Mucosa of descending colon (tissue), 3 donors: ENCODE measurements around the gene PTCH2. TPM values are rescaled to one million over a fixed set of nuclear protein-coding genes. Genes with fewer than 3 reads are reported as not detected.

Source experiments
- ATAC-seq: fragments of 200-7000 bp; cut with Tn5 transposase; one replicate; pipeline ENCODE4 v1.9.1; 2020; ENCODE audit warnings: mild to moderate bottlenecking, moderate library complexity
- DNase-seq, 3 donors: peaks; one replicate each; pipeline ENCODE4 v3.0.0-alpha.2; 2020
- H3K36me3 ChIP-seq: fragments of 200-600 bp; one replicate; pipeline ENCODE4 v1.8.0; 2021; ENCODE audit warnings: low read depth, mild to moderate bottlenecking
- H3K4me1 ChIP-seq: fragments of 200-600 bp; one replicate; pipeline ENCODE4 v1.8.0; 2021; ENCODE audit warnings: low read depth, mild to moderate bottlenecking
- H3K4me3 ChIP-seq: fragments of 200-600 bp; one replicate; pipeline ENCODE4 v1.8.0; 2021; ENCODE audit warnings: mild to moderate bottlenecking
- H3K9me3 ChIP-seq: fragments of 200-600 bp; one replicate; pipeline ENCODE4 v1.8.0; 2021; ENCODE audit warnings: mild to moderate bottlenecking
- intact Hi-C, 2 donors: fragments of 100-400 bp; cut with DNase I in 1 of 2; cut with micrococcal nuclease in 1 of 2; formaldehyde crosslinking; loops; one replicate each; pipeline versions ENCODE4 v1.11.0 to v1.11.1; 2022; cut with DNase I, micrococcal nuclease
- long read RNA-seq, 2 donors: library from polyadenylated mRNA; unstranded; transcript quantifications; one replicate each; pipeline ENCODE4 v2.0.0, GENCODE V29; 2019 to 2021
- total RNA-seq, 3 donors: library from RNA; stranded (reverse); fragmentation: NEBNext Ultra II Directional in 2 of 3; extraction: Animal tissue kit (Norgen Biotek cat#: 25700) in 2 of 3; gene quantifications; one replicate each; pipeline versions ENCODE4 v1.2.1 to v1.2.4, GENCODE V29; 2021 to 2023
- TF ChIP-seq, protein P1 (sequence below): fragments of 200-600 bp; IDR thresholded peaks from one replicate; pipeline ENCODE4 v1.8.0; 2022; ENCODE audit warnings: antibody characterized with exemption, mild to moderate bottlenecking
- donor health status: DM: no; HTN: no; CAD: no; lungs with moderate emphysema.
- donor health status: DM: no; HTN: no; CAD: no.
- donor health status: DM: no; HTN: yes; CAD: no.

The PTCH2 gene, protein sequence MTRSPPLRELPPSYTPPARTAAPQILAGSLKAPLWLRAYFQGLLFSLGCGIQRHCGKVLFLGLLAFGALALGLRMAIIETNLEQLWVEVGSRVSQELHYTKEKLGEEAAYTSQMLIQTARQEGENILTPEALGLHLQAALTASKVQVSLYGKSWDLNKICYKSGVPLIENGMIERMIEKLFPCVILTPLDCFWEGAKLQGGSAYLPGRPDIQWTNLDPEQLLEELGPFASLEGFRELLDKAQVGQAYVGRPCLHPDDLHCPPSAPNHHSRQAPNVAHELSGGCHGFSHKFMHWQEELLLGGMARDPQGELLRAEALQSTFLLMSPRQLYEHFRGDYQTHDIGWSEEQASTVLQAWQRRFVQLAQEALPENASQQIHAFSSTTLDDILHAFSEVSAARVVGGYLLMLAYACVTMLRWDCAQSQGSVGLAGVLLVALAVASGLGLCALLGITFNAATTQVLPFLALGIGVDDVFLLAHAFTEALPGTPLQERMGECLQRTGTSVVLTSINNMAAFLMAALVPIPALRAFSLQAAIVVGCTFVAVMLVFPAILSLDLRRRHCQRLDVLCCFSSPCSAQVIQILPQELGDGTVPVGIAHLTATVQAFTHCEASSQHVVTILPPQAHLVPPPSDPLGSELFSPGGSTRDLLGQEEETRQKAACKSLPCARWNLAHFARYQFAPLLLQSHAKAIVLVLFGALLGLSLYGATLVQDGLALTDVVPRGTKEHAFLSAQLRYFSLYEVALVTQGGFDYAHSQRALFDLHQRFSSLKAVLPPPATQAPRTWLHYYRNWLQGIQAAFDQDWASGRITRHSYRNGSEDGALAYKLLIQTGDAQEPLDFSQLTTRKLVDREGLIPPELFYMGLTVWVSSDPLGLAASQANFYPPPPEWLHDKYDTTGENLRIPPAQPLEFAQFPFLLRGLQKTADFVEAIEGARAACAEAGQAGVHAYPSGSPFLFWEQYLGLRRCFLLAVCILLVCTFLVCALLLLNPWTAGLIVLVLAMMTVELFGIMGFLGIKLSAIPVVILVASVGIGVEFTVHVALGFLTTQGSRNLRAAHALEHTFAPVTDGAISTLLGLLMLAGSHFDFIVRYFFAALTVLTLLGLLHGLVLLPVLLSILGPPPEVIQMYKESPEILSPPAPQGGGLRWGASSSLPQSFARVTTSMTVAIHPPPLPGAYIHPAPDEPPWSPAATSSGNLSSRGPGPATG
- 1 to 10 TPM in 1 of 3 donors, under 1 TPM in 2; 0.39 to 2.7 (median 0.64) TPM for total RNA-seq
- long read RNA-seq, donor 1, partial matches to known transcripts, result 2 of 3 reads
- long read RNA-seq, donor 1, other reads (novel, unspliced or antisense), result 1 of 3 reads
- long read RNA-seq, donor 2, result 0 reads

DNA sequence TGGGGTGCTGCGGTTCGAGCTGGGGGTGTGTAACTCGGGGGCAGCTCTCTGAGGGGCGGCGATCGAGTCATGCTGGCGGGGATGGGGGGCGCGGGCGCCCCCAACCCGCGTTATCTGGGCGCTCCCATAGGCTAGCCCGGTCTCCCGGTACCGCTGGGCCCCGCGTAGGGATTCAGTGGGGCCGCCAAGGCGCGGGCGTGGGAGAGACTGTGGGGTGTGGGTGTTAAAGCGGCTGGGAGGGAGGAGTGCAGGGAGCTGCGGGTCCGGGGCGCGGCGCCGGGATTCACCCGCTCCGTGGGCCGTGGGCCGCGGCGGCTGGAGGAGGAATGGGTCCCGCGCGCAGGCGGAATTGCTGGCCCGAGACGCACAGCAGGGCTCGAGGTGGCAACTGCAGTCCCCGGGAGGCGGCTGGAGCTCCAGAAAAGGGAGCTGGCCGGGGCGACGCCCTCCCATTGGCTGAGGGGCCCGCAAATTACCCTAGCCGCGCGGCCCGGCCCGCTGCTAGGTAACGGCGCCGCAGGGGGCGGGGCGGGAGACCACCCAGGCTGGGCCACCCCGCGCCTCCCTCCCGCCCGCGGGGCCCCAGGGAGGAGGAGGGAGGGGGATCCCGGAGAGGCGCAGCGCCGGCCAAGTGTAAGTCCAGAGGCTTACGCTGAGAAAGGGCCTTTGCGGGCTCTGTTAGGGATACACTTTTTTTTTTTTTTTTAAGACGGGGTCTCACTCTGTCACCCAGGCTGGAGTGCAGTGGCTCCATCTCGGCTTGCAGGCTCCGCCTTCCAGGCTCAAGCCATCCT, at the start of gene PTCH2:
Gene PTCH2 (minus strand): TSS at position 392 of the 794 bp plus-strand sequence. CDS start 321 bp downstream, at position 71.
- intact Hi-C loops, result no loop called here
- TF ChIP-seq, protein P1, sequence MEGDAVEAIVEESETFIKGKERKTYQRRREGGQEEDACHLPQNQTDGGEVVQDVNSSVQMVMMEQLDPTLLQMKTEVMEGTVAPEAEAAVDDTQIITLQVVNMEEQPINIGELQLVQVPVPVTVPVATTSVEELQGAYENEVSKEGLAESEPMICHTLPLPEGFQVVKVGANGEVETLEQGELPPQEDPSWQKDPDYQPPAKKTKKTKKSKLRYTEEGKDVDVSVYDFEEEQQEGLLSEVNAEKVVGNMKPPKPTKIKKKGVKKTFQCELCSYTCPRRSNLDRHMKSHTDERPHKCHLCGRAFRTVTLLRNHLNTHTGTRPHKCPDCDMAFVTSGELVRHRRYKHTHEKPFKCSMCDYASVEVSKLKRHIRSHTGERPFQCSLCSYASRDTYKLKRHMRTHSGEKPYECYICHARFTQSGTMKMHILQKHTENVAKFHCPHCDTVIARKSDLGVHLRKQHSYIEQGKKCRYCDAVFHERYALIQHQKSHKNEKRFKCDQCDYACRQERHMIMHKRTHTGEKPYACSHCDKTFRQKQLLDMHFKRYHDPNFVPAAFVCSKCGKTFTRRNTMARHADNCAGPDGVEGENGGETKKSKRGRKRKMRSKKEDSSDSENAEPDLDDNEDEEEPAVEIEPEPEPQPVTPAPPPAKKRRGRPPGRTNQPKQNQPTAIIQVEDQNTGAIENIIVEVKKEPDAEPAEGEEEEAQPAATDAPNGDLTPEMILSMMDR, result no peak
- DNase-seq, result peak; percentile 56 to 69 (median 67)
- peak; percentile 80 for ATAC-seq
- Histone ChIP-seq H3K4me3 (no peak within 1 kb of the TSS), H3K36me3 (no peaks in the 10 kb centered on the region), H3K9me3 (no peaks in the 10 kb centered on the region), H3K4me1 (peaks cover 4% of the 10 kb centered on the region)

DNA sequence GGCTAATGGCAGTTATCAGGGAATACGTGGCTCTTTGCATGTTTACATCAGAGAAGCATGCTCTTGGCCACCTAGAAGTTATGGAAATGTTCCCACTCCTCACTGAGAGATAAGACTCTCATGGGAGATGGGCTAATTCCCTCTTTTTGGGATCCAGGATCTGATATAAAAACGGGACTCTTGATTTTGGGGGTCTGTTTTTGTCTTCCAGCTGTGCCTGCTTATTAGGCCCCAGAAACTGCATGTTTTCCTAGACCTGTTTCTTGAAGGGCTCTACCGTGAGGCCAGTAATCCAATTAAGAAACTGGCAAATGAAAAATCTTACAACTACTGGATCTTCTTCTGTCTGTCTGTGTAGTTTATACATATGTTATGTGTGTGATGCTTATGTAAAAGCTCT, 47.0 kb upstream of the PTCH2 start:
- Histone ChIP-seq H3K36me3 (no peaks in the 10 kb centered on the region), H3K9me3 (peaks cover 31% of the 10 kb centered on the region), H3K4me1 (no peaks in the 10 kb centered on the region), H3K4me3 (no peak overlapping the region)
- DNase-seq, result no peak
- intact Hi-C loops, result no loop called here
- TF ChIP-seq, protein P1, result no peak
- ATAC-seq, result no peak

DNA sequence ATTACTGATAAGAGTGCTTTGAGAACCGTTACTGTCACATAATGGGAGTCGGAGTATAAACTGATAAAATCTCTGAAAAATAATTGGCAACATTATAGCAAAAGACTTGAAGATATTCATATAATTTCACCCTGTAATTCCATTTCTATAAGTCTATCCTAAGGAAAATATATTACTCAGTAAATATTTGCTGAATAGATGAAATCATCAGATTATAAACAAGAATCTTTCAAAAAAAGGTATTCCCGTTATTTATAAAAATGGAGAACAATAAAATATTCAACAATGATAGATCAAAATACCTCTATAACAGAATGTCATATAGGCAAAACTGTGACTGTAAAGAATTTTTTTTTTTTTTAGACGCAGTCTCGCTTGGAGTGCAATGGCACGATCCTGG, 42.4 kb upstream of the PTCH2 start:
- no peak overlapping the region for H3K4me3 ChIP-seq
- intact Hi-C loops, result no loop called here
- peaks cover 26% of the 10 kb centered on the region for H3K9me3 ChIP-seq
- DNase-seq (no peak), ATAC-seq (no peak)
- no peaks in the 10 kb centered on the region for H3K36me3 ChIP-seq
- H3K4me1 ChIP-seq, result no peaks in the 10 kb centered on the region
- TF ChIP-seq, protein P1, result no peak

DNA sequence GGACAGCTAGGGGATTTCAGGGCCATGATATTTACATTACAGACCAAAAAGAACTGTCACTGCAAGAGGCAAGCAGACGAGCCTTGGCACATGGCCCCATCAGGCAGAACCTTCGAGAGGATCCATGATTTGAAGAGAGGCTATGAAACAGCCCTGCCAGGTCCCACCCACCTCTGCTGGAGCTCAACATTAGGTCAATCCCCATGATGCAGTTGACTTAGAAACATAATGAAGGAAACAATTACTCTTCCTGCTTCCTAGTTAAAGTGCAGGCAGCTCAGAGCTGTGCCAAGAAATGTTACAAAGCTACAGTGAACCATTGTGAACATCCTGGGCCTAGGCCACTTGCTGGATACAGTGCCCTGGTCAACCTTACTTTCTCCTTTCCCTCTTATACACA, 41.7 kb upstream of the PTCH2 start:
- no peak for ATAC-seq
- DNase-seq, result no peak
- Histone ChIP-seq H3K9me3 (peaks cover 20% of the 10 kb centered on the region), H3K36me3 (no peaks in the 10 kb centered on the region), H3K4me3 (no peak overlapping the region), H3K4me1 (no peaks in the 10 kb centered on the region)
- intact Hi-C loops, result no loop called here
- TF ChIP-seq, protein P1, result no peak
